ENCODE results near the gene GNLY. TPM values are rescaled to one million over a fixed set of nuclear protein-coding genes. Genes with fewer than 3 reads are reported as not detected.

The GNLY gene
- total and polyA plus RNA-seq, 9 of the 15 experiments (the other 6 are each of a cell fraction or from before 2014, with no cell fraction given): not detected

DNA sequence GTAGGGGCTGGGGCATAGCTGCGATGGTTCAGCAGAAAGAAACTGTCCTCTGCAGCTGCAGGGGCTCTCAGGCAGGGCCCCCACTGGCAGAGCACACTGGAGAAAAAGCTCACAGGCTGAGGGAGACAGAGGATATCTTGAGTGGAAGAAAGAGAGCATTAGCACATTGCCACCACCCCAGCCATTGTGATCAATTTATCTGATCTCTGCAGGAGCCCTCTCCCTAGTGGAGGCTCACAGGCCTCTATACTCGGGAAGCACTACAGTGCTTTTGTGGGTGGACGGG is 25.4 kb upstream of the GNLY start:
- Histone ChIP-seq H3K4me1 (replicated peaks in 1 of 2; ENCODE audit: control insufficient read depth in 2 of 2, insufficient read depth in 2 of 2, low read length in 2 of 2) (peaks cover 0 to 6% of the 10 kb centered on the region in 2 experiments; a peak in 1 of 5 replicates), H3K4me2 (ENCODE audit: insufficient read depth, low read length) (no peak overlapping the region), H4K20me1 (replicated peaks; ENCODE audit: control insufficient read depth, insufficient read depth, low read length) (no peaks in the 10 kb centered on the region; the same call in 1 of the 2 replicates), H3K9ac (ENCODE audit: insufficient read depth in 1 of 2, low read depth in 2 of 2, low read length in 2 of 2) (no peak overlapping the region), H3K4me3 (no peak overlapping the region), H3K9me3 (replicated peaks; ENCODE audit: control insufficient read depth, insufficient read depth, low read depth, low read length) (no peaks in the 10 kb centered on the region), H2AFZ (ENCODE audit: low read depth, low read length) (no peak overlapping the region), H3K79me2 (ENCODE audit: control insufficient read depth, insufficient read depth, low read length) (no peaks in the 10 kb centered on the region), H3K27me3 (ENCODE audit: control insufficient read depth in 2 of 2, insufficient read depth in 2 of 2, low read length in 2 of 2) (peaks cover 10 to 28% of the 10 kb centered on the region in 2 experiments), H3K9me1 (ENCODE audit: control insufficient read depth, insufficient read depth, low read length) (no peaks in the 10 kb centered on the region), H3K36me3 (ENCODE audit: control insufficient read depth, insufficient read depth, low read length) (no peaks in the 10 kb centered on the region), H3K27ac (ENCODE audit: extremely low read depth, low read depth, low read length) (no peak overlapping the region)
- ATAC-seq: no peak
- no TSS peak for BruUV-seq (replicated peaks)
- DNase-seq (ENCODE audit: extremely low read depth in 1 of 4, low spot score in 3 of 4): no peak
- 0% methylated on average over 3 of the region's 3 CpGs for WGBS (ENCODE audit: insufficient coverage, low coverage, missing lambda C conversion rate)
- intact Hi-C loops (cut with micrococcal nuclease) (no loop called here), in situ Hi-C loops (cut with MboI) (no loop called here)
- no peak for TF ChIP-seq DPF2 (IDR thresholded peaks at IDR 0.05)
- TF ChIP-seq KAT2B (IDR thresholded peaks at IDR 0.05; ENCODE audit: low read depth, low read length): no peak
- TF ChIP-seq MAFK (IDR thresholded peaks at IDR 0.05; ENCODE audit: low read length): no peak
- TF ChIP-seq CTBP1 (IDR thresholded peaks at IDR 0.05; ENCODE audit: borderline replicate concordance): no peak
- no peak for TF ChIP-seq NR4A1 (CRISPR knock-in tag; IDR thresholded peaks at IDR 0.05)
- no peak for TF ChIP-seq NR4A1 (tag; IDR thresholded peaks at IDR 0.05)
- TF ChIP-seq, protein P1, sequence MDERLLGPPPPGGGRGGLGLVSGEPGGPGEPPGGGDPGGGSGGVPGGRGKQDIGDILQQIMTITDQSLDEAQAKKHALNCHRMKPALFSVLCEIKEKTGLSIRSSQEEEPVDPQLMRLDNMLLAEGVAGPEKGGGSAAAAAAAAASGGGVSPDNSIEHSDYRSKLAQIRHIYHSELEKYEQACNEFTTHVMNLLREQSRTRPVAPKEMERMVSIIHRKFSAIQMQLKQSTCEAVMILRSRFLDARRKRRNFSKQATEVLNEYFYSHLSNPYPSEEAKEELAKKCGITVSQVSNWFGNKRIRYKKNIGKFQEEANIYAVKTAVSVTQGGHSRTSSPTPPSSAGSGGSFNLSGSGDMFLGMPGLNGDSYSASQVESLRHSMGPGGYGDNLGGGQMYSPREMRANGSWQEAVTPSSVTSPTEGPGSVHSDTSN (CRISPR knock-in tag; IDR thresholded peaks at IDR 0.05; ENCODE audit: low read depth): no peak
- TF ChIP-seq, protein P1 (tag; conservative IDR thresholded peaks at IDR 0.05; ENCODE audit: low read depth): no peak
- TF ChIP-seq HDAC8 (tag; IDR thresholded peaks at IDR 0.05): no peak
- no peak for TF ChIP-seq MTA3 (IDR thresholded peaks at IDR 0.05; ENCODE audit: borderline replicate concordance)
- POLR2A ChIA-PET: interaction anchor here (0.5 to 0.6 kb wide), 2 partner anchors 19 to 31 kb away, joined by 3 read pairs; no protein-coding TSS in a partner anchor
- CTCF ChIA-PET (ENCODE audit: low intra/inter-chr PET ratio): interaction anchor here (0.7 kb wide), 1 partner anchor 60 kb away, joined by 5 read pairs; no protein-coding TSS in a partner anchor
- FAIRE-seq: no peak
